ENCODE results near the gene B4GAT1. TPM values are rescaled to one million over a fixed set of nuclear protein-coding genes. Genes with fewer than 3 reads are reported as not detected.

The B4GAT1 gene
- total and polyA plus RNA-seq, 9 of the 15 experiments (the other 6 are each of a cell fraction or from before 2014, with no cell fraction given): 0.86 to 9.5 (median 3.8) TPM

GRCh38 chr11:66347425-66348276 is at the start of gene B4GAT1 (continued):
- TF ChIP-seq GTF3C2 (IDR thresholded peaks at IDR 0.05; ENCODE audit: borderline replicate concordance, extremely low read depth, insufficient read length) (peak; percentile 92), PYGO2 (tag; IDR thresholded peaks at IDR 0.05) (no peak), DMBX1 (CRISPR knock-in tag; IDR thresholded peaks at IDR 0.05; ENCODE audit: borderline replicate concordance) (no peak), HMBOX1 (IDR thresholded peaks at IDR 0.05) (peak; percentile 66), ZNF444 (CRISPR knock-in tag; IDR thresholded peaks at IDR 0.05) (no peak), ETS2 (tag; IDR thresholded peaks at IDR 0.05; ENCODE audit: borderline replicate concordance, poor library complexity, severe bottlenecking) (no peak), ZBTB17 (CRISPR knock-in tag; IDR thresholded peaks at IDR 0.05) (no peak), SAFB2 (IDR thresholded peaks at IDR 0.05; ENCODE audit: borderline replicate concordance, low read depth, low read length, severe bottlenecking) (no peak), MYBL2 (IDR thresholded peaks at IDR 0.05; ENCODE audit: low read depth) (no peak), MYBL2 (CRISPR knock-in tag; IDR thresholded peaks at IDR 0.05; ENCODE audit: borderline replicate concordance) (no peak), ZNF165 (CRISPR knock-in tag; IDR thresholded peaks at IDR 0.05; ENCODE audit: borderline replicate concordance) (peak; percentile 30; the same call in 1 of the 2 replicates), TFE3 (CRISPR knock-in tag; IDR thresholded peaks at IDR 0.05) (no peak), NUFIP1 (IDR thresholded peaks at IDR 0.05; ENCODE audit: partially characterized antibody) (no peak), ZNF212 (CRISPR knock-in tag; IDR thresholded peaks at IDR 0.05) (no peak), ETS1 (conservative IDR thresholded peaks at IDR 0.05; ENCODE audit: control insufficient read depth, low read depth, low read length) (peak; percentile 74; the same call in 1 of the 2 replicates), E2F3 (CRISPR knock-in tag; IDR thresholded peaks at IDR 0.05) (no peak), MYNN (IDR thresholded peaks at IDR 0.05) (no peak), MYNN (CRISPR knock-in tag; IDR thresholded peaks at IDR 0.05) (no peak), FOXK1 (CRISPR knock-in tag; IDR thresholded peaks at IDR 0.05; ENCODE audit: borderline replicate concordance) (no peak), ZNF143 (CRISPR knock-in tag; IDR thresholded peaks at IDR 0.05) (no peak), ZNF41 (CRISPR knock-in tag; conservative IDR thresholded peaks at IDR 0.05) (no peak), MCM5 (IDR thresholded peaks at IDR 0.05; ENCODE audit: low read depth) (no peak)
